ENCODE measurements around the gene REC114.
"Not testable (repeated sequence)": the region's sequence is repeated elsewhere in the genome, so short reads cannot be mapped to it uniquely, and the experiment has no call there.

Gene REC114

DNA sequence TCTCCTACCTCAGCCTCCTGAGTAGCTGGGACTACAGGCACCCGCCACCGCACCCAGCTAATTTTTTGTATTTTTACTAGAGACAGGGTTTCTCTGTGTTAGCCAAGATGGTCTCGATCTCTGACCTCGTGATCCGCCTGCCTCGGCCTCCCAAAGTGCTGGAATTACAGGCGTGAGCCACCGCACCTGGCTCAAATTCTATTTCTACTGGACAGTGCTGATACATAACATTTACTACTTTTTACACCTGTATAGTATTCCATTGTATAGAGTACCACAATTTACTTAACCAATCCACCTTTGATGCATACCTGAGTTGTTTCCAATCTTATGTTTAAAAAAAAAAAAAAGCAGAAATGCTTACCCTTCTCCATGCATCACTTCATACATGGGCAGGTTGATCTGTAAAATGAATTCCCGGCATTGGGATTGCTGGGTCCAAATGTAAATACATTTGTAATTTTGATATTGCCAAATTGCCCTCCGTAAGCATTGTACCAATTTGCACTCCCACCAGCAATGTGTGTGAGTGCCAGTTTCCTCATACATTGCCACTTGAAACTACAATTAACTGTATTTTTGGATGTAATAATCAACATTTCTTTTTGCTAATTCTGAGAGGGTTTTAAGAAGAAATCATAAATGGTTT lies 95.7 kb downstream of the REC114 start:
- DNase-seq: no peak

DNA sequence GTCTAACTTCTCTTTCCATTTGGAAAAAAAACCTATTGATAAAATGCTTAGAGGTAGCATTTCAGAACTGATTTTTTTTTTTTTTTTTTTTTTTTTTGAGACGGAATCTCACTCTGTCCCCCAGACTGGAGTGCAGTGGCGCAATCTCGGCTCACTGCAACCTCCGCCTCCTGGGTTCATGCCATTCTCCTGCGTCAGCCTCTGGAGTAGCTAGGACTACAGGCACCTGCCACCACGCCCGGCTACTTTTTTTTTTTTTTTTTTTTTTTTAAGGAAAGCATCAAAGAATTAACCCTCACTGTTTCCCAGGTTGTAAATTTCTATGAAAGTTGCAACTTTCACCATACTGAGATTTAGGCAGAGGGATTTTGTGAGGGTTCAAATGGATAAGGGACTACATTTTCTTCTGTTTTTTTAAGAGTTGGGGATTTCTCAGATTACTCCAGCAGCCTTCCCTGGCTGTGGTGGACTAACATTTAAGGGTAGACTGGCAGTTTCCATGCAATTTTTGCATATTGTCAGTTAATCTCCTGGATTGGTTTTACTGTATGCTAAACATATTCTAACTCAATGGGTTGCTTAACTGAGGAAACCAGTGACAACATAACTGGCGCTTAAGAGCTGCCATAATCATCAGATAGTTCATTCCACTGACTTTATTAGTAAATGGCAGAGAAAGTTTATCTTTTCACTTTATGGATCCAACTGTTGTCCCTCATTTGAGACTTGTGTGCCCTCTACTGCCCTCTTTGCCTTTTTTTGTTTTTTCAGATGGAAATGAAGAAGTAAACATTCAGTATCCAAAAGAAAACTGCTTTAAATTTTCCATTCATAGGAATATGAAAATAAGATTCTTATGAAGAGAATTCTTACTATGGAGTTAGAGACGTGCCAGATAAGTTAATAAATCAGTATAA lies 96.5 kb downstream of the REC114 start:
- no peak for DNase-seq

DNA sequence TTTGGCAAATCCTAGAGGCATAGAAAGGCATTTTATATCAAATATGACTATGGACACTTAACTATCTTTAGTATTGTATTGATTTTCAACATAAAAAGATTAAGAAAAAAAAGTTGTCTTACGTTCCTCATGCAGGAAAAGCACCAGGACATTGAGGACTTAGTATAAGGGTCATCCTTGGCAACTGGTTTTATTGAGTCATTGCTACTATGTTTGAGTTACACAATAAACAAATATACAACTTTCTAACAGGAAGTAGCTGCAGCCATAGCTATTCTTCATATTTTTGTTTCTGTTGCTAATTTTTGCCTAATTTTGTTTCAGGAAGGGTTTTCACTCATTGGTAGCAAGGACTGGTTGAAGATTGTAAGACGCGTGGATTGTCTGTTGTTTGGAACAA lies 97.2 kb downstream of the REC114 start:
- DNase-seq: no peak

DNA sequence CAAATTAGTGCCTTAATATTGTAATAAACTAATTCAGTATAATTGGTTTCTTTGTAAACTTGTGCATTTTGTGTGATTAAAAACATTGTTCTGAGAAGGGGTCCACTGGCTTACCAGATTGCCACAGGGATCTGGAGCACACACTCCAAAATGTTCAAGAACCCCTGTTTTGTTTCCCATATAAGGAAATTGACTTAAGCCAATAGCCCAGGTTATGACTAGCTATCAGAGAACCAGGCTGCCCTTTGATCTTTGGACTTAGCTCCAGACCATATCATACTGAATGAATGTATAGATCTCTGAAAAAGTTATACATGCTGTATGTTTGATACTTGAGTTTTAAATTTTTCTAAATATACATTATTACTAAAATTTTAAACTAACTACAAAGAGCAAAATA lies 98.5 kb downstream of the REC114 start:
- DNase-seq: no peak

DNA sequence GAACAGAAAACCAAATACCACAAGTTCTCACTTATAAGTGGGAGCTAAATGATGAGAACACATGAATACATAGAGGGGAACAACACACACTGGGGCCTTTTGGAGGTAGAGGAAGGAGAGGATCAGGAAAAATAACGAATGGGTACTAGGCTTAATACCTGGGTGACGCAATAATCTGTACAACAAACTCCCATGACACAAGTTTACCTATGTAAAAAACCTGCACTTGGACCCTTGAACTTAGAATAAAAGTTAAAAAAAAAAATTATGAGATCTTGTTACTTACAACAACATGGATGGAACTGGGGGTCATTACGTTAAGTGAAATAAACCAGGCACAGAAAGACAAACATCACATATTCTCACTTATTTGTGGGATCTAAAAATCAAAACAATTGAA lies 106.0 kb downstream of the REC114 start:
- DNase-seq: not testable (repeated sequence)

DNA sequence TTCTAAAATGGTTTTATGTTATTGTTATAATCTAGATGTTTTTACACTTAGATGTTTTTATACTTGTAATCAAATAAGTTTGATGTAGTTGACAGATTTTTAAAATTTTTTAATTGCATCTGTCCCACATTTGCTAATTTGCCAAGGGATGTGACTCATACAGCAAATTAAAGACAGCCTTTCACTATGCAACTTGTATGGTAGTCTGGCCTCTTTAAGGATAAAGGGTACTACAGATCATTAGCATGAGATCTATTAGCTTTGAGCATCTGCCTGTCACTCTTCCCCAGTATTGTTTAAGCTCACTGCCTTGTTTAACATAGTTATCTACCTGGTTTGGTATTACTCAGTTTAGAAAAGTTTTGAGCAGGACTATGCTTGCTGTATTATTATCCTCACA lies 107.2 kb downstream of the REC114 start:
- no peak for DNase-seq

DNA sequence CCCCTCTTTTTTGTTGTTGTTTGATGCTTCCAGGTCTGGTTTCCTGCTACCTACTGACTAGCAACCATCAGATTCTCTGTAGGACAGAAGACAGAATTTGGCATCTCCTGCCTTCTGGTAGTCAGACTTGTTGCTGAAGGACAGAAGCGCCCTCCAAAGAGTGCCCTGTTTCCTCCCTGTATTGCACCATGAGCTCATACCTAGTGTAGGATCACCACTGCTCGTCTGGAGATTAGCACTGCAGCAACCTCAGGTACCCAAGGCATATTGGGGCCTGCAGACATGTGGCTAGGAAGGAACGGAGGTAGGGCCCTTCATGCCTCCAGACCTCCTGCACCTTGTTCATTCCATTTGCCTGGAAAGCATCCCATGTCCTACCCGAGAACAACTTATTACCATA lies 112.1 kb downstream of the REC114 start:
- DNase-seq: no peak

DNA sequence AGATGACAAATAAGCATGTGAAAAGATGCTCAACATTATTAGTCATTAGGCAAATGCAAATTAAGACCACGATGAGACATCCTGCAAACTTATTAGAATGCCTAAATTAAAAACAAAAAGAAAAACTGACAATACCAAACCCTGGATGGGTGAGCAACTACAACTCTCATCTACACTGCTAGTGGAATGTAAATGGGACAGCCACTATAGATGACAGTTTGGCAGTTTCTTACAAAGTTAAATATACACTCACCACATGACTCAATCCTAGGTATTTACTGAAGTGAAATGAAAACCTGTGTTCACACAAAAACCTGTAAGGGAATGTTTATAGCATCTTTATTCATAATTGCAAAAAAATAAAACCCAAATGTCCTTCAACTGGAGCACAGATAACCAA lies 115.6 kb downstream of the REC114 start:
- no peak for DNase-seq

DNA sequence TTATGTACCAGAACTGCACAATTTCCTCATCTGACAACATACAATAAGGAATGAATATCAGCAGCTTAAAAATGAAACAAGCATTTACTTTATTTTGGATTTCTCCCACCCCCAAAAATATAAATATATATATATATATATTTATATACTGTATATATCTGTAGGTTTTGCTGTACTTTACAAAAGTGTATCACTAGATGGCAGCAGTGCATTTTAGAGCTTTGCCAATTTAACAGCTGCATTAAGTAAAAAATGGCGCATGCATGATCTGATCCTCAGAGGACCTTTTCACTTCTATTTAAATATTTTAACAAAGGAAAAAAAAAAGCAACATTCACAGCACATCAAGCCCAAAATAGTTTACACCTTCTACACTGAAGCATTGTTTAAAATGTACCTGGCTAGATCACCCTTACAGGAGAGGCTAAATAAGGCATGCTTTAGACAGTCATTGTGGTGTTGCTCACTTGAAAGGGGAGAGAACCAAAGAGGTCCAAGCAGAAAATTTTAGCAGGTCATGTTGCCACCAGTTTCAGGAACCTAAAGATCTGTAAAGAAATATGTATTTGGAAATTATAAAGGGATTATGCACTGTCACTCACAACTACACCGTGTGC lies 117.6 kb downstream of the REC114 start:
- peak; percentile 50 for DNase-seq

DNA sequence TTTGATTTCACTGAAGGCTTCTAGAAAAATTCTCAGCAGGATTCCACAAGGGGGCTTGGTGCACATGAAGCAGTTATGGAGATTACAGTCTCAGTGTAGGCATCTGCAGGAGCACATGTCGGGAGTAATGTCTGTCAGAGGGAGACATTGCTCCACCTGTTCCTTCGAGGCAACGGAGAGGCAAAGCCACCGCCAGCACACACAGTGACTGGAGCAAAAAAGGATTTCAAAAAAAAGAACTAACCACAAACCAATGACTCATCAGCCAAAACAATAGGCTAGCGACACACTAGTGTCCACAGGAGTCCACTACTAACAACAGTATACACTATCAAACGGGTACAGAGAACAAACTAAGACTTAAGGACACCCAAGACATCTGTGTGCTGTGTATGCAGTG lies 121.3 kb downstream of the REC114 start:
- DNase-seq: no peak

DNA sequence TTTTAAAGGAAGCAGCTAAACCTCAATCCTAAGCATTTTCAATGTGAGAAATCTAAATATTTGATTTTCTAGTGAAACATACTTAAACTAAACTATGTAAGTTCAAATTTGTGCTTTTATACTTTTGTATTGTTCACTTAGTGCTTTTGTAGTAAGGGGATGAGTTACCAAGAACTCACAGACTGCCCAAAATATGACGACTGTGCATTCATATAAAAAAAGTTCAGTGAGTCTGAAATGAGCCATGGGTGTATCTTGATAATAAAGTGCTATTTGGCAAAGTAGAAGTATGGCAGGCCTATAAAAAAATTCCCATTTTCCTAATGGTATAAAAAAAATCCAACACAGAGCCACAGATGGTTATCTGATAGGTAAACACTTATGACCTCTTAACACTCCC lies 124.1 kb downstream of the REC114 start:
- DNase-seq: no peak

DNA sequence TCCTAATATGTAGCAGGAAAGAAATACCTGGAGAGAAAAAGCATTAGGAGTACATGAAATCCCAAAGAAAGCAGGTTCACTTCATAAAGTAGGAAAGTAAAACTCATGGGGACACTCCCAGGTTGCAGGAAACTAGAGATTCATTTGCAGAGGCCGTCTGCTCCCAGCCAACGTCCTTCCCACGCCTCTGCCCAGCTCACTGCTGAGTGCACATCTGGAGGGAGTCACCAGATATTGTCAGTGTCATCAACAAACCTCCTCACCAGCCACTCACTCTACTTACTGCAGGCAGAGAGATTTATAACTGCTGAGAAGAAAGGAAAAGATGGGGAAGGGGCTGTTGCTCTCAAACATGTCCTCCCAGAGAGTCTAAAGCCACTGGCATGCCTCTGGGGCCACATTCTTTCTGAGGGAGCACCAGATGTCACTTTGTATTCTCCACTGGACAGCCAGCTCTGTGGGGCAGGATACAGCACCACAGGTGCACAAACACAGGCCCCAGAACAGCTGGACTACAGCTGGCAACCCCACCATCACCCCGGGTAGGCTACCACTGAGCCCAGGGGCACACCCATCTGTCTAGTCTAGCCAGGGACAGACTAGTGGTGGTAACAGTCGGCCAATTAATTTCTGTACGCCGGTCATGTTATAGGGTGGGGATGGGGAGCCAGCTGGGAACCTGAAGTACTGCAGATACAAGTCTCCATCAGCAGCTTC lies 125.8 kb downstream of the REC114 start:
- DNase-seq: no peak

DNA sequence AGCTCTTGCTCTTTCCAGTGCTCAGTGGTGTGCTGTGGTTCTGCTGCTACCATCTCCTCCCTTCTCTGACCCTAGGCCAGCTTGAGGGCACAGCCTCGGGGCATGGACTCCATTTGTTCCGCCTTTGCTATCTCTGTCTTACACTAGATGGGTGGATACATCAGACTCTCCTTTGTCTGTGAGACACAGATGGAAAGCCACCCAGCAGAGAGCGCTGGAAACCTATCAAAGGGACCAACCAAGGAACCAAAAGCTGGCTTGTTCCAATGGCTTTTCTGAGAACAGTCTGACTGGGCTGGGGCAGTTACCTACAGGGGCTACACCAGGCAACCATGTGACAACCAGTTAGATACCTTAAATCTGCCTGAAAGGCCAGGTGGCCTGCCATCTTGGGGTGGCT lies 126.4 kb downstream of the REC114 start:
- no peak for DNase-seq

DNA sequence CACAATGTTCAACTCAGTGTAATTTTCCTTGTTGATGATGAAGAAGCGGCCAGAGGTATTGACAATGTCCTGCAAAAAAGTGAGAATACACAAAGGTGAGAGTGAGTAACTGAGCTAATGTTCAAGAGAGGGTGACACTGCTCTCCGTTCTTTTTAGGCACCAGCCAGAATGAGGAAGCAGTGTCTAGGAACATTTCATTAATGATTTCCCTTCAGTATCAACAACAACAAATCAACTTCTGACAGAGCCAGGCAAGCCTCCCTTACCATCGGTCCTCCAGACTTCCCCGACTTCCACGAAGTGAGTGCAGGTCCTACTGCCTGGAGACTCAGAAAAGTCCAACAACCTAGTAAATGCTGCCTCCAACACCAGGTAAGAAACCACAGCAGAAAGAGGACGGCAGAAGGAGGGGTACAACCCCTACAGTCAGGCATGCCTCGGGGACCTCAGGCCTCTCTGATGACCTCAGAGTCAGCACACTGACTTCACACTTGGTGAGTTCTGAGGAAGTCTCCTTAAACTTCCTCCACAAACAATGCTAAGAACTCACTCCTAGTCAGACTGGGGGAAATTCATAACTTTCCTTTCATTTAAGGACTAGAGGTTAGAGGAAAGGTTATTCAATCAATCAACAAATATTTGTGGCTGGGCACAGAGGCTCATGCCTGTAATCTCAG lies 127.5 kb downstream of the REC114 start:
- no peak for DNase-seq

DNA sequence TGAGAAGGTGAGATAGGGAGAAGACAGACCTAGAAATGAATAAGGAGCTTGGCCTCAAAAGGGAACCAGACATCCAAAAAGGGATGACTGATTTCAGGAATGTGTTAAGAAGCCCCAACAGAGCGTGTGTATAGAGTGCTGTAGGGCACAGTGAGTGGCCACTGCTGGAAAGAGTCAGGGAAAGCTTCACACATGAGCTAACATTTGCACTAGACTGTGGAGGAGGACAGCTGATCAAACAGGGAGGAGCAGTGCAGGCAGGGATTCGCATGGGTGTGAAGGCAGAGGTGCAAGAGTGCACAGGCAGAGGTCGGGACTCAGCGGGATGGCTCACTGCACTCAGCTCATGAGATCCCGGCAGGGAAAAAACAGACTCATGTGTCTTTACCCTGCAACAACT lies 128.4 kb downstream of the REC114 start:
- DNase-seq: peak; percentile 78

DNA sequence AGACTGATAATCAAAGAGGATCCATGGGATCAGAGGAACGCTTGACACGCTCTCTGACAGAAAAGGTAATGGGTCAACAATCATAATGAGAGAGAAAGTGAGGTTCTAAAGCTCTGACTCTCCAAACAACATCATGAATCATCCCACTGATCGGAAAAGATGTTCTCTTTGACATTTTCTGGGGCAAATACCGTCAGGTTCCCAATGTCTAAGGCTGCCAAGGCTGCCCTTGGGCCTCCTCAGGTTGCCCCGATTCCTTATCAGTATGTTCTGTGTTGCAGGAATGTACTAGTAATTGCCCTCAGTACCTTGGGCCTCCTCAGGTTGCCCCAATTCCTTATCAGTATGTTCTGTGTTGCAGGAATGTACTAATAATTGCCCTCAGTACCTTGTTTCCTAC lies 129.3 kb downstream of the REC114 start:
- DNase-seq: no peak

DNA sequence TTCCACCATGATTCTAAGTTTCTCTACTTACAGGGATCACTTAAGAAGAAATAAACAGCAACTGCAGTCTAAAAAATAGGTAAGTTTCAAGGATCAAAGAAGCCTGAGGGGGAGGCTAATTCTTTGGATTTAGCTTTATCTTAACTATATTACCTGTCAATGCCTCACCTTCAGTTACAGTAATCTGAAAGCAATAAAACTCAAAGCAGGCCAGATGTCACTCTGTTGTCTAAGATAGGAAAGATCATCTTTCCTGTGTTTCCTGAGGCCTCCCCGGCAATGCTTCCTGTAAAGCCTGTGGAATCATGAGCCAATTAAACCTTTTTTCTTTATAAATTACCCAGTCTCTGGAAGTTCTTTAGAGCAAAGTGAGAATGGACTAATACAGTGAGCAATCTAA lies 130.1 kb downstream of the REC114 start:
- no peak for DNase-seq

DNA sequence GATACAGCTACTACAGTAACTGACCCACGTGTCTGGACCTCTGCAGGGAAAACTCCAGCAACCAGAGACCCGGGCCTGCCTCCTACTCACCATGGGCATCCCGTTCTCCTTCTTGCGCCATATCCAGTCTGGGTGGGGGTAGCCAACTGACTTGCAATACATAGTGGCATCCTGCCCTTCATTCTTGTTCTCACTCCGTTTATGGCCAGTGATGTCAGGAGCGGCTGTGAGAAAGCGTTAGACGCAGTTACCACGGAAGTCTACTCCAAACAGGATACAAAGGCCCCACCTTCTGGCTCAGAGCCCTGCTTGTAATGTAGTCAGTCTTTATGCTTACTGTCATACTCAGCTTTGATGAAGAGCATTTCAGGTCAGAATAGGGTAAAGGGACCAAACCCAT lies 130.6 kb downstream of the REC114 start:
- DNase-seq: no peak

DNA sequence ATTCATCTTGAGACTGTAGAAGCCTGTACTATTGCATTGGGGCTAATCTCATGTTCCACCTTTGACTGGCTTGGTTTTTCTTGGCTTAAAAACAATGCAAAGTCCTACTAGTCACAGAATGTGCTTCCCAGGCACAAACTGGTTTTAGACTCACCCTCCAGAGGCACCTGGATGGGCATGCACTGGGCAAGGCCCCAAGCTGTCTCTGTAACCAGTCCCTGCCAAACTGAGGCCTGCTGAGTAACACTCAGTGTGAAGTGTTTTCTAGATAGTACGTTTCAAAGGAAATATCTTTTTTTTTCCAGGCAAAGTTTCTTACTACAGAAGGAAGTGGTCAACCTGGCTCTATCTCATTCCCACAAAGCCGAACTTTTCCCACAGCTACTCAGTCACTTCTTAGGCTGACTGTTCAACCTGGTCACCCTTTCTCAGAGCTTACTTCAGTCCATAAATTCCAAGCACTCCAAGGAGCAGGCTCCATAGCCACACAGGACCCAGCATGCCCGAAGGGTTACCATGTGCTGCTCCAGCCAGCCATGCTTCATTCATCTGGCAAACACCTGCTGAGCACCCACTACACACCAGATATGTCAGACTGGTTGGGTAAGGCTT lies 132.8 kb downstream of the REC114 start:
- DNase-seq: no peak

DNA sequence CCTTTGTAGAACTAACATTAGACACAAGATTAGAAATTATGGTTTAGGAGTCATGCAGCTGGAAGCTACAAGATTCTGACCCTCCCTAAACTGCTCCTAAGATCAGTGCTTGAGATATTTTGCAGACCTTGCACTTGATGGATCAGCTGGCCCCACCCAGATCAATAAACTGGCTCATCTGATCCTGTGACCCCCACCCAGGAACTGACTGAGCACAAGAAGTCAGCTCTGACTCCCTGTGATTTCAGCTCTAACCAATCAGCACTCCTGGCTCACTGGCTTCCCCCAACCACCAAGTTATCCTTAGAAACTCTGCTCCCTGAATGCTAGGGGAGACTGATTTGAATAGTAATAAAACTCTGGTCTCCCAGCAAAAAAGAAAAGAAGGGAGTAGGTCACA lies 134.6 kb downstream of the REC114 start:
- not testable (repeated sequence) for DNase-seq

DNA sequence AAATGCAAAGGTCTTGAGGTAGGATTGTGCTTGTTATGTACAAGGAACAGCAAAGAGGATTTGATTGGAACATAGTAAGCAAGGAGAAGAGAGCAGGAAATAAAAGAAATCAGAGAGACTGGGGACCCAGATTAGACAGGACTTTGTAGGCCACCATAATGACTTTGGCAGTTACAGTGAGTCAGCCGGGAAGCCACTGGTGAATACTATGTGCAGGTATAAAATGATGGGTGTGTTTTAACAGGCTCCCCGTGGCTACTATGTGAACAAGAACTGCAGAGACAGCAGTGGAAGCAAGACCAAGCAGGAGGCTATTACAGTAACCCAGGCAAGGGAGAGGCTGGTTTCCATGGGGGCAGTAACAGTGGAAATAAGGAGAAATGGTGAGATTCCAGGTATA lies 135.1 kb downstream of the REC114 start:
- DNase-seq: no peak

DNA sequence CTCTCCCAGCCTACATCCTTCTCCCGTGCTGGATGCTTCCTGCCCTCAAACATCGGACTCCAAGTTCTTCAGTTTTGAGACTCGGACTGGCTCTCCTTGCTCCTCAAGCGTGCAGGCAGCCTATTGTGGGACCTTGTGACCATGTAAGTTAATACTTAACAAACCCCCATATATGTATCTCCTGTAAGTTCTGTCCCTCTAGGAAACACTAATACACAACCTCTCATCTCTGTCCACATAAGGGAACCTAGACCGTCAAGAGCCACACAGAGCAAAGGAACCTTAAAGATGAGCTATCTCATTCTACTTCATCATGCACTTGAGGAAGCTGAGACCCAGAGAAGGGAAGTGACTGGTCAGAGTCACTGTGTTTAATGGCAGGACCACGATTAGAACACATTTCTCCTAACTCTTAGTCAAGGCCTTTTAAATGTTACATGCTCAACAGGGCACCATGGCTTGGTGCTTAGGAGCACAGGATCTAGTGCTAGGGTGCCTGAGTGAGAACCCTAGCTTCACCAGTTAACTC lies 140.0 kb downstream of the REC114 start:
- DNase-seq: no peak
